Neural progenitor cell (in vitro differentiated cells): ENCODE measurements around the gene ALK.

ENCODE experiments used
- EZH2 ChIP-seq: fragments of 200-600 bp; sonication (generic); IDR thresholded peaks from 2 replicates; pipeline ENCODE4 v1.6.1; 2017; ENCODE audit warnings: antibody characterized with exemption, mild to moderate bottlenecking, moderate library complexity
- TF ChIP-seq, protein P1 (sequence below): fragments of 200-600 bp; sonication (generic); IDR thresholded peaks from 2 replicates; pipeline ENCODE4 v1.5.1; 2017; ENCODE audit warnings: antibody characterized with exemption, mild to moderate bottlenecking

DNA sequence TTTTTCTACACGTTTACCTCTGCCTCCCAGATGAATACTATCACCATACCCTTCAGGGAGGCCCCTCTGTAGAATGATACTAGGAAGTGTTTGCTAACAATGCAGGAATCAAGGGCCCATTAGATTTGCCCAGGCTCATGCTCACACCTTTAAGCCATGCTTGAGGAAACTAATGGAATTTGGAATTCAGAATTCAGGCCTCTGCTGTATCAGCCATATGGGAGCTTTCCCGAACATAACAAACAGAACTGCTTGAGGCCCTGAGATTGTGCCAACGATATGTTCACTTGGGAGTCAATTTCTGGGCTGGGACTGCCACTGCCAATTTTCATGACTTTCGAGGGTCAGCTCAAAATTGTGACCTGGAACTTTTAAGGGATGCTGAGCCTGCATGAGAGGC lies 523.7 kb downstream of the ALK start:
- TF ChIP-seq, protein P1, sequence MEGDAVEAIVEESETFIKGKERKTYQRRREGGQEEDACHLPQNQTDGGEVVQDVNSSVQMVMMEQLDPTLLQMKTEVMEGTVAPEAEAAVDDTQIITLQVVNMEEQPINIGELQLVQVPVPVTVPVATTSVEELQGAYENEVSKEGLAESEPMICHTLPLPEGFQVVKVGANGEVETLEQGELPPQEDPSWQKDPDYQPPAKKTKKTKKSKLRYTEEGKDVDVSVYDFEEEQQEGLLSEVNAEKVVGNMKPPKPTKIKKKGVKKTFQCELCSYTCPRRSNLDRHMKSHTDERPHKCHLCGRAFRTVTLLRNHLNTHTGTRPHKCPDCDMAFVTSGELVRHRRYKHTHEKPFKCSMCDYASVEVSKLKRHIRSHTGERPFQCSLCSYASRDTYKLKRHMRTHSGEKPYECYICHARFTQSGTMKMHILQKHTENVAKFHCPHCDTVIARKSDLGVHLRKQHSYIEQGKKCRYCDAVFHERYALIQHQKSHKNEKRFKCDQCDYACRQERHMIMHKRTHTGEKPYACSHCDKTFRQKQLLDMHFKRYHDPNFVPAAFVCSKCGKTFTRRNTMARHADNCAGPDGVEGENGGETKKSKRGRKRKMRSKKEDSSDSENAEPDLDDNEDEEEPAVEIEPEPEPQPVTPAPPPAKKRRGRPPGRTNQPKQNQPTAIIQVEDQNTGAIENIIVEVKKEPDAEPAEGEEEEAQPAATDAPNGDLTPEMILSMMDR = no peak
- no peak for TF ChIP-seq EZH2
